Tibial nerve (tissue), 4 donors: ENCODE data around the gene TSC1. TPM values are rescaled to one million over a fixed set of nuclear protein-coding genes. Genes with fewer than 3 reads are reported as not detected.

Source experiments
- DNase-seq, 2 donors: peaks; one replicate each; pipeline ENCODE4 v3.0.0-alpha.2; 2019; ENCODE audit warnings: low spot score in 2 of 2
- H3K27ac ChIP-seq, 4 donors: fragments of 200-600 bp; sonication (generic) in 3 of 4; one replicate each; pipeline ENCODE4 v1.5.1; 2017 to 2019; ENCODE audit warnings: mild to moderate bottlenecking in 1 of 4
- H3K27me3 ChIP-seq, 2 donors: fragments of 200-600 bp; sonication (generic) in 1 of 2; one replicate each; pipeline versions ENCODE4 v1.5.1 to v1.6.0; 2017 to 2019
- H3K36me3 ChIP-seq, 3 donors: fragments of 200-600 bp; sonication (generic); one replicate each; pipeline ENCODE4 v1.5.1; 2018 to 2019
- H3K4me1 ChIP-seq, 4 donors: fragments of 200-600 bp; sonication (generic) in 3 of 4; one replicate each; pipeline ENCODE4 v1.5.1; 2017 to 2019
- H3K4me3 ChIP-seq, 4 donors: fragments of 200-600 bp; sonication (generic) in 3 of 4; one replicate each; pipeline ENCODE4 v1.5.1; 2017 to 2019; ENCODE audit warnings: mild to moderate bottlenecking in 1 of 4, moderate library complexity in 1 of 4
- H3K9me3 ChIP-seq, 4 donors: fragments of 200-600 bp; sonication (generic) in 3 of 4; one replicate each; pipeline ENCODE4 v1.5.1; 2017 to 2019
- CTCF ChIP-seq, 5 experiments: fragments of 200-600 bp in 3 of 5; fragments of 450-650 bp in 2 of 5; sonication (generic) in 3 of 5; IDR thresholded peaks; one replicate each; pipeline ENCODE4 v1.5.1; 2016 to 2019; ENCODE audit warnings: antibody characterized with exemption in 5 of 5, mild to moderate bottlenecking in 3 of 5, moderate library complexity in 2 of 5
- EP300 ChIP-seq, 2 donors: sonication (generic); formaldehyde crosslinking; IDR thresholded peaks; one replicate each; pipeline ENCODE4 v1.6.1; 2017; ENCODE audit warnings: antibody characterized with exemption in 2 of 2, mild to moderate bottlenecking in 1 of 2
- POLR2A ChIP-seq, 2 donors: fragments of 450-650 bp; IDR thresholded peaks; one replicate each; pipeline ENCODE4 v1.6.1; 2017; ENCODE audit warnings: antibody characterized with exemption in 2 of 2, mild to moderate bottlenecking in 2 of 2, moderate library complexity in 2 of 2
- WGBS, 2 donors: methylation state at CpG; one replicate each; pipeline ENCODE4 v1.1.5; 2018; 5-methylcytosine and 5-hydroxymethylcytosine counted together
- total RNA-seq, 4 donors: library from RNA; depleted of rRNA; stranded (reverse); fragments of >200 nt; gene quantifications; one replicate each; pipeline ENCODE4 v1.1.0, GENCODE V29; 2016

The TSC1 gene
- total RNA-seq, 4 donors from 2014 or later, result 48.6 to 88.4 (median 68.9) TPM

GRCh38 chr9:132919614-132920268 is 24.7 kb downstream of the TSC1 start:
- Histone ChIP-seq H3K27ac (no peak overlapping the region), H3K9me3 (no peaks in the 10 kb centered on the region), H3K4me3 (no peak overlapping the region), H3K36me3 (peaks cover 0 to 100% (median 26%) of the 10 kb centered on the region in 3 donors), H3K4me1 (no peaks in the 10 kb centered on the region), H3K27me3 (no peaks in the 10 kb centered on the region)
- 88 to 90% methylated on average over 7 of the region's 7 CpGs for whole genome bisulfite sequencing, 2 donors
- TF ChIP-seq CTCF (IDR thresholded peaks at IDR 0.05) (no peak), POLR2A (IDR thresholded peaks at IDR 0.05) (no peak)
- DNase-seq, result no peak

GRCh38 chr9:132914924-132915323 is 29.5 kb downstream of the TSC1 start:
- WGBS, 2 donors, result 94 to 95% methylated on average over 6 of the region's 6 CpGs
- Histone ChIP-seq H3K27ac (no peak overlapping the region), H3K36me3 (peaks cover 0 to 92% (median 17%) of the 10 kb centered on the region in 3 donors), H3K4me3 (no peak overlapping the region), H3K9me3 (no peaks in the 10 kb centered on the region), H3K4me1 (no peaks in the 10 kb centered on the region), H3K27me3 (no peaks in the 10 kb centered on the region)
- no peak for DNase-seq
- TF ChIP-seq POLR2A (IDR thresholded peaks at IDR 0.05) (no peak), CTCF (IDR thresholded peaks at IDR 0.05) (no peak), EP300 (IDR thresholded peaks at IDR 0.05) (no peak)

DNA sequence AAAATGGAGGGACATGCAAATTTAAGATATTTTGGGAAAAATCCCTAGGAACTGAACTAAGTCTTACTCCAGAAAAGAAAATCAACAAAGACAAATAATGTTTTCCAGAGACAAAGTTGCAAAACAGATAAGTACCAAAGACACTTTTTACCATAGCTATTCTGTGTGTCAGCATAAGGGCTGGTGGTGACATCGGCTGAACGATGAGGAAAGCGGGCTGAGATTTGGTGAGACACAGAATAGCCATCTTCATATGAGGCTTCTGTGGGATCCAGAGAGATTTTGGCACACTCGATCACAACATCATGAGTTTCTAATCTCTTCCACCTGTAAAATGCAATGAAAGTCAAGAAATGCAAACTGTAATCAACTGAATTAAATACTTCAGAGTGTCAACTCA is 32.3 kb downstream of the TSC1 start:
- Histone ChIP-seq H3K27ac (no peak overlapping the region), H3K36me3 (peaks cover 0 to 91% (median 22%) of the 10 kb centered on the region in 3 donors), H3K4me3 (no peak overlapping the region), H3K4me1 (no peaks in the 10 kb centered on the region), H3K9me3 (no peaks in the 10 kb centered on the region), H3K27me3 (no peaks in the 10 kb centered on the region)
- no peak for TF ChIP-seq POLR2A (IDR thresholded peaks at IDR 0.05)
- TF ChIP-seq CTCF (IDR thresholded peaks at IDR 0.05), result no peak
- no peak for TF ChIP-seq EP300 (IDR thresholded peaks at IDR 0.05)
- no peak for DNase-seq
- 93 to 95% methylated on average over 4 of the region's 4 CpGs for WGBS, 2 donors

DNA sequence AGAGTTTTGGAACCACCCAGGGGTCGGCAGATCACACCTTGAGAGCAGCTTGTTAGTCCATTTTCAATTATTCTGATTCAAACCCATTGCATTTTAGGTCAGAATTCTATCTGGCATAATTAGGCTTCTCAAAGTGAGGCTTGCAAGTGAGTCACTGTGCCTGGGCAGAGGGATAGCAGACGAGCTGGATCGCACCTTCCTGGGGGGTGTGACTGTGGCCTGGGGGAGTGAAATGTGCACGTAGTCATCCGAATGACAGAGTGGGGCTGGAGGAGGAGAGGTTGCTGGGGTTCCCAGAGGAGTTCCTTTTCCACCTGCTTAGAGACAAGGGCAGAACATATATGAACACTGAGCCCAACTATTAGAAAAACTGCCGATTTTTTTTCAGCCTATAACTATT is 34.0 kb downstream of the TSC1 start:
- Histone ChIP-seq H3K4me1 (no peaks in the 10 kb centered on the region), H3K27ac (no peak overlapping the region), H3K9me3 (no peaks in the 10 kb centered on the region), H3K27me3 (no peaks in the 10 kb centered on the region), H3K36me3 (peaks cover 0 to 91% (median 17%) of the 10 kb centered on the region in 3 donors), H3K4me3 (no peak overlapping the region)
- no peak for TF ChIP-seq CTCF (IDR thresholded peaks at IDR 0.05)
- no peak for TF ChIP-seq EP300 (IDR thresholded peaks at IDR 0.05)
- no peak for TF ChIP-seq POLR2A (IDR thresholded peaks at IDR 0.05)
- 92% methylated on average over 6 of the region's 6 CpGs for WGBS, 2 donors
- no peak for DNase-seq

GRCh38 chr9:132909311-132909710 is 35.1 kb downstream of the TSC1 start:
- Histone ChIP-seq H3K9me3 (no peaks in the 10 kb centered on the region), H3K36me3 (peaks cover 0 to 91% (median 17%) of the 10 kb centered on the region in 3 donors), H3K27ac (no peak overlapping the region), H3K27me3 (no peaks in the 10 kb centered on the region), H3K4me3 (no peak overlapping the region), H3K4me1 (no peaks in the 10 kb centered on the region)
- DNase-seq, result no peak
- 82% methylated on average over 2 of the region's 2 CpGs for WGBS, 2 donors
- TF ChIP-seq CTCF (IDR thresholded peaks at IDR 0.05) (no peak), EP300 (IDR thresholded peaks at IDR 0.05) (no peak), POLR2A (IDR thresholded peaks at IDR 0.05) (no peak)
